HG03139 (cell line): Measurements from ENCODE around the gene KAT7.
A peak's percentile ranks its signal among the peaks of the same experiment; 100 is the strongest.
"Not testable (repeated sequence)": the region's sequence is repeated elsewhere in the genome, so short reads cannot be mapped to it uniquely, and the experiment has no call there.

Experiments used
- ATAC-seq: cut with Tn5 transposase; IDR thresholded peaks from one replicate; pipeline ENCODE4 v1.9.1; 2021; ENCODE audit not compliant: unreplicated experiment

KAT7 gene

DNA sequence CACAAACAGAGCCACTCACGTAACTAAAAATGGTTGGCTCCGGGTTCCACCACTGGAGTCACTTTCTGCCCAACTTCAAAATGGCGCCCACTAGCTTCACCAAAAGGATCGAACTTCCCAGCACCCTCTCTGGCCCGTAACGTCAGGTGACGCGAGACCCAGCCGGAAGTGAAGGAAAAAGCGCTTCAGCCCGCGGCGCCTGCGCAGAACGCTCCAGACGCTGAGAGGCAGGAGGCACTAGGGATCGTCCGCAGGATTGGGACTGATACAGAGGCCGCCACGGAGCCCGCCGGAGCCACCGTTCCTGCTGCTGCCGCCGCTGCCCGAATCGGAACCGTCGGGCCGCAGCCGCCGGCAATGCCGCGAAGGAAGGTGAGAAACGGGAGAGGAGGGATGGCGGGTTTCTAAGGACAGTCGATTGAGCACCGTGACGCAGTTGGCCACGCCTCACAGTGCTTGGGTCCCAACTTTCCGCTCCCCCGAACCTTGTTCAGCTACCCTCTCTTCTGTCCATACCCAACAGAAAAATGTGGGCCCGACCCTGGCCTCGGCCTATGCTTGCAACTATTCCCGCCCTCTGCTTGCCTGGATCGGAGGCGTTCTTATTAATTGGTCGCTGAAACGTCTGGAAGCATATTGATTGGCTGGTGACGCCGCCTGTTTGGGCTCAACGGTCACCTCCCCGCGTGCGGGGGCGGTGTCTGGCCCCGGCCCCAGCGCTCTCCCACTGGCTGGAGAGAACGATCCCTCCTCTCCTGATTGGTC, at the start of gene KAT7:
TSS of gene KAT7 (plus strand) at position 204 of the 765 bp plus-strand sequence. CDS start at position 358, 154 bp downstream.
- peak; percentile 91 for ATAC-seq

DNA sequence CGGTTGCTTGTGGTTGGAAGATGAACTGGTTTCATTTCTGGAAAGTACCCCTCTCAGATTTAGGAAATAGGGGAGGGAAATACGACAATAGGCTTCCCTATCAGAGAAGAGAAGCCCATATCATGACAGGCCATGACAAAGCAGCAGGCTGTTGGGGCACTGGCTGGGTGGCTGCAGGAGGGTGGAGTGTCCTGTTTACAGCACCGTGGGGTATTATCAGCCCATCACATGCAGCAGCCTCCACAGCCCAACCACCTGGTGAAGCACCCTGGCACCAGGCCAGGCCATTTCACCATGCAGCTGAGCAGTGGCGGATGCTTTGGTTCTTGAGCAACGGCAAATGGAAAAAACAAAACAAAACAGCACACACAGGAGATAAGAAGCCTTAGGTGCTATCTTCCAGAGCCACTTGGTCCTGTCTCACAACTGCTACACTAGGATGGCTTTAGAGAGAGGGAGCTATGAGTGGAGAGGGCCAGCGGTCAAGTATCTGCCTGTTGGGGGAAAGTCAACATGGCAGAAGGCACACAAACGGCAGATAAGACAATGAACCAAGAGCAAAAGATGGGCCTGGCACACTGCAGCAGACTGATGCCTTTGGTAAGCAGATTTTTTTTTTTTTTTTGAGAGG, 48.7 kb upstream of the KAT7 start:
- peak; percentile 54 for ATAC-seq

DNA sequence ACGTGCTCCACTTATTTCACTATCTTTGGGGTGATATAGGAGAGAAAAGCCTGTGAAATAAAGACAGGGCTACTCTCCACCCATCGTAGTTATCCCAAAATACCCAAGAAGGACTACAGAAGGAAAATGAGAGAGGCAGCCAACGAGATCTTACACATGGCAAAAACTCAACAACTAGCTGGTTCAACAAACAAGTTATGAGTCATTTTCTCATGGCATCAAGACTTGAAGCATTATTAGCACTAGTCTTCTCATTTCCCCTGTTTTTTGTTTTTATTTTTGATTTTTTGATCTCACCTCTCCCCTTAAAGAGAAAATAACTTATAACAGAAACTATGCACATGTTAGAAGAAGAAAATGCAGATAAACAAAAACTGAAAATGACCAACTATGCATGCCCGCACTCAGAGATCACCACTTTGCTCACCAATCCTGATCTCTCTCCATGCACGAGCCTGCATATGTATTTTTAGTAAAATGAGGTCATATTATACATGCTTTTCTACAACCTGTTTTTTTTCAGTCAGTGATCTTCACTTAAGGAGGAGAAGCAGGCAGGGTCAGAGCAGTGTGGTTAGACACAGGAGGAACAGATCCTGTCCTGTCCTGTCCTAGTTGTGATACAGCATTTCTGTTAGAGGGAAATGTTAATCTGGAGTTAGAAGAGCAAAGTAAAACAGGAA, 47.3 kb upstream of the KAT7 start:
- no peak for ATAC-seq

DNA sequence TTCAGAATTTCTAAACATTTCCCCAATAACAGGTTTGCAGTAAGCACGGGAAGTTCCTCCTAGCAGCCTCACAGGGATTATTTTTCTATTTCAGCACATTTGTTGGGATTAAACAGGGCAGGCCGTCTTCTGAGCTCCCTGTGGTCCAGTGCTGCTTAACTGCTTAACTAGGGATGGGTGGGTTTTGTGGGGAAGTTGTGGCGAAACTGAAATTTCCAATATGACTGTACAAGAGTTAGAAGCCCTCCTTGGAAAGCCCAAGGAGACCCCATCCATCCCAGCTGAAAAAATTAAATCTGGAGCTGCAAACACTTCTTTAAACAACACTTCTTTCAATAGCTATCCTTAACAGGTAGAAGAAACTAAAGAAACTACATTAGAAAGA, 46.8 kb upstream of the KAT7 start:
- no peak for ATAC-seq

DNA sequence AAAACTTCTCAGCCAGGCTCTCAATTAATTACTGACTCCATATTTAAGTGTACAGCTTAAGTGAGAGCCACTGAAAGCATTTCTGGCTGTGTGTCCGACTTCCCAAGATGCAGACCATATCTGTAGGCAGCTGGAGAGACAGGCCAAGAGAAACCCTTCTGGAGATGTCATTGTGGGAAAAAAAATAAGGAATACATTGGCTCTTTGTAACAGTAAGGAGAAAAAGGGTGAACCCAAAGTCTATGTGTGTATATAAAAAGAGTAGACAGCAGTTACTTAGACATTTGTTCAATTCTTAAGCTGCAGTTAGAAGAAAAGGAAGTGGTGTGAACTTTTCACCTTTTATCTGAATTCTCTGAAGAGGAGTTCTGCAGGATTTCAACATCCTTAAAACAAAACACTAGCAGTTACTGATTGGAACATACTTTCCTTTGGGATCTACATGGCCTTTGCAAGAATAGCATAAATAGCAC, 46.3 kb upstream of the KAT7 start:
- no peak for ATAC-seq

DNA sequence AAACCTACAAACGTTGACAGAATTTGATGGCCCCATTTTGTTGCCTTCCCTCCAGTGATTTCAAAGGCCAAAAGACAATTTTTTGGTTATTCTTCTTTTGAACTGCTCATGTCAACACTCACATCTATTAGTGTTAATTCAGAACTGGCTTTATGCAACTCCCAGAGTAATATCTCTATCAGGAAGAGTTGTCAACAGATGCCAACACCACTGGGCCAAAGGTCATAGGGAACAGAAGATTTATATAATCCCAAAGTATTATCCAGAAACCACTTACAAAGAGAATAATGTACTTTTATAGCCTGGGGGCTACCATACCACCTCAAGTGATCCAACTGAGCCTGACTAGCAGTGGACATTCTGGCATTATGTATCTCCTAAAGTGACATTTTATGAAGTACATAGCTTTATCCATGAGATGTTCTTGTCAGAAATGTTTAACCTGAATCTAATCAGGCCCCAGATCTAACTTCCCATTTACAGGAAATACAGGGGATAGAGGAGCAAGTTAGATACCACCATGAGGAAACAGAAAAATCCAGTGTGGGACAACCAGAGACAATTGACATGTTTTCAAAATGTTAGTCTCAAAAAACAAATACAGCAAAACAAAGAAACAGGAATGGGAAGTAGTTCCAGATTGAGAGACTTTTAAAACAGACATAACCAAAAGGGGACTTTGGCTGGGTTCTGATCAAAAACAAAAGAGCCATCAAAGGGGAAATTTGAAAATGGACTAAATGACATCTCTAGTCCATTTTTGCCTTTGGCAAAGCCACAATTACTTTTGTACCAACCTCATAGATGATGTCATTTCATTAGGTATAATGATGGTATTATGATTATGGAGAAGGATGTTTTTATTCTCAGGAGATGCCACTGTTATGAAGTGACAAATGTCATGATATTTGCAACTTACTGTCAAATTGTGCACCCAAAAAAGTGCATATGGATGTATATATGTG, 43.0 kb upstream of the KAT7 start:
- ATAC-seq, result no peak

DNA sequence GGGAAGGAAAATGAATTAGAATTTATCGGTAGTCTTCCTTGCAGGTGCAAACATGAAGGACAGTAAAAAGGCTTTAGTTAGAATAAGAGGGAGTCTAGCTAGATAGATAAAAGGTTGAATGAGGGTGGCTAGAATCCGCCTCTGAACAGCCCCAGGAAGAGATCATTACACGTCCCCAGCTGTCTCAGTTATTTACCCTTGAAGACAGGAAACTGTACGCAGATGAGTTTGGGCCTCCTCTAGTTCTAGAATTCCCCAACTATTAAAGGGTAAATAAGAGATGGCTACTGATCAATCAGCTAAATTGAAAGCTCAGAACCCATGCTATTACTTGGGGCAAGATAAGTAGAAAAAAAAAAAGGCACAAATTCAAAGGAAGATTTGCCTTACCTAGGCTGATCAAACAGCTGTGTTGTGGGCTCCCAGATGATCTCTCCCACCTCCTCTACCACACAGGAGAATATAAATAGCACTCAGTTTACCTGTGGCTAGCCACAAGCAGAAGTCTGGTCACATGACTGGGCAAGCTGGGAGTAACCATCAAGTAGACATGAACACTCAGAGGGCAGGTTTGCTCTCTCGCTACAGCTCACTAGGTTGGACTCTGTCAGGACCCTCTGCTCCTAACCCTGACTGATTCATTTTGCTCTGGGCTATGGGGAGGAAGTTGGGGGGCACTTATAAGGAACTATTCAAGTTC, 41.5 kb upstream of the KAT7 start:
- peak; percentile 41 for ATAC-seq

DNA sequence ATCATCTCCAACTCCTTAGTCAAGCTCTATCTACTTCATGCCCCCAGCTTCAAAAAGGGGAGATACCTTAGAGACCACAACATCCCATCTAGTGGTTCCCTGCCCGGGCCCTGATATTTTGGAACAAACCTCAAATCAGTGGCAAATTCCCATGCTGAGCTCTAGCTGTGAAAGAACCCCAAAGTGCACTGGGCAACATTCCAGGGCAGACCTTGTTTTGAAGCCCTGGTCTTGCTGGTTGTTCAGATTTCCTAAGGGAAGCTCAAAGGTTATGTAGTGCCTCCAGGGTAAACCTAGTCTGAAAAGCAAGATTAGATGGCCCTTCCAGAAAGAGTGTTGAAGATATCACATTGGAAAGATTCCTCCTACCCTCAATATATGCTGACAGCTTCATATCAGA, 40.8 kb upstream of the KAT7 start:
- no peak for ATAC-seq

DNA sequence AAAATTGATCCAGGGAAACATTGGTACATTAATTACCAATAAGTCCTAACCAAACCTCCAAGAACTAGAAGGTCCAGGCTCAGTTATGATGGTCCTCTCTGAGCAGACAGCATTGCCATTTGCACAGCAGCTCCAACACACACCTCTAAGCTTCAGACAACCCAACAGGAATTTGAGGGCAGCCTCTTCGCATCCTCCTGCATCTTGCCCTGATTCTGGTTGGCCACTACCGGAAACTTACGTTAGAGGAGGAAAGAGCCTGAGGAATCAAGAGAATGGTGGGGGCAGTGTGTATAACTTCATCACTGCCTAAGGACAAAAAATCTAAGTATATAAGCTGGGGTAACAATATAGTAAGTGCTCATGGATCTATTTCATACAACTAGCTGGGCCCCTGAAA, 40.3 kb upstream of the KAT7 start:
- no peak for ATAC-seq

DNA sequence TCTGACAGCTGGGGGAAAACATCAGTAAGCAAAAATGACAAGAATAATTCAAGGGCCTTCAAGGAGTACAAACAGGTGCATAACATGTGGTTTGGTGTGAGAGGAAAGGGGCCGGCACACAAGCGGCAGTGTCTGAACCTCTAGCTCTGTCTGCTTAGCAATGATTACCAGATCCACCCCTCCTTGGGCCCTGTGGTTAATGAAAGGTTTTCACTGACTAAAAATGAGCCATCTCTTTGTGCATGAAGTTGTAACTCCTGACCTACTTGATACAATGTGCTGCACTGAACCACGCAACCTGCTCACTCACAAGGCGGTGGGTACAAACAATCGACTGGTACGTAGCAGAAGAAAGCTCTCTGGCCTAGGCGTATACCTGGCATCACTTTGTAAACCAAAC, 39.7 kb upstream of the KAT7 start:
- ATAC-seq, result peak; percentile 78

DNA sequence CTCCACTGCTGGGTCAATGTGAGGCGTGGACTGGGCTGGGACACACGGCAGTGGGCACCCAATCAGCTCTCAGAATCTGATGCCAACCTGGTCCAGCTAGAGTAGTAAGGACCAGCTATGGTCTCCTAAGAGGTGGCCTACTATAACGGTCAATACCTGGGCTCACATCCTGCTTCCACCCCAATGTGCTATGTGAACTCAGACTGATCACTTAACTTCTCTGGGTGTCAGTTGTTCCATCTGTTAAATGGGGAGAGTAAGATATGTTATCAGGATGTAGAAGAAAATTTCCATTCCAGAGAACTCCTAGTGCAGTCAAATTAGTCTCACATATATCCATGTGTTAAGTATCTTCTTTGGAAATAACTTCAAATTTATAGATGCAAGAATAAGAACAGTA, 38.8 kb upstream of the KAT7 start:
- ATAC-seq, result no peak

DNA sequence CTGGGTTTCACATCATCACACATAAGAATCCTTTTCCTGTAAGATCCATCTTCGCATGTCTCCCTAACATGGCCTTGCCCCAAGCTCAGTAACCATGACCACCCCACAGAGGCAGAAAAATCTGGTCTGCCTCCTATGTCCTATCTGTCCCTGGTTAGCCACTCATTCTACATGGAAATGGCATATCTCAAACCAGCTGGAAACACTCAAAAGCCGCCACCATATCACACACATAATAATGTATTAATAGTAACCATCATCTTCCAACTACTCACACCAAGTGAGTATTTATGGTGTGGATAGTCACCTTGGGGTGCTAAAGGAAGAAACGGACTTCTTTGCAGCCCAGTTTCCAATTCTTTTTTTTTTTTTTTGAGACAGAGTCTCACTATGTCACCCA, 36.0 kb upstream of the KAT7 start:
- no peak for ATAC-seq

DNA sequence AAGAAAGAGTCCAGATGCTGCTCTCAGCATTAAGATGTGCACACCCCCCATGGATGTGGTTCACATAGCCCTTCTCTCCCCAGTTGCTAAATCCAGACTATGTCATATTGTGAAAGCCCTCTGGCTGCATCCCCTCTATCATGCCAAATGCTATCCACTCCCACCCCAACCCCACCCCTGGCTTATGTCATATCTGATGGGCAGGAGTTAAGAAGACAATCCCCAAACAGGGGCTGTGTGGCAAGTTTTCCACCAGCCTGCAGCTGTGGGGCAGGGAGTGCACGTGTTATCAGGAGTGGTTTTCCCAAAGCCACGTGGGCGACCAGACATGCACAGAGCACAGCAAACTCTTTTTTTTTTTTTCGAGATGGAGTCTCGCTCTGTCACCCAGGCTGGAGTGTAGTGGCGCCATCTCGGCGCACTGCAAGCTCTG, 34.5 kb upstream of the KAT7 start:
- no peak for ATAC-seq

DNA sequence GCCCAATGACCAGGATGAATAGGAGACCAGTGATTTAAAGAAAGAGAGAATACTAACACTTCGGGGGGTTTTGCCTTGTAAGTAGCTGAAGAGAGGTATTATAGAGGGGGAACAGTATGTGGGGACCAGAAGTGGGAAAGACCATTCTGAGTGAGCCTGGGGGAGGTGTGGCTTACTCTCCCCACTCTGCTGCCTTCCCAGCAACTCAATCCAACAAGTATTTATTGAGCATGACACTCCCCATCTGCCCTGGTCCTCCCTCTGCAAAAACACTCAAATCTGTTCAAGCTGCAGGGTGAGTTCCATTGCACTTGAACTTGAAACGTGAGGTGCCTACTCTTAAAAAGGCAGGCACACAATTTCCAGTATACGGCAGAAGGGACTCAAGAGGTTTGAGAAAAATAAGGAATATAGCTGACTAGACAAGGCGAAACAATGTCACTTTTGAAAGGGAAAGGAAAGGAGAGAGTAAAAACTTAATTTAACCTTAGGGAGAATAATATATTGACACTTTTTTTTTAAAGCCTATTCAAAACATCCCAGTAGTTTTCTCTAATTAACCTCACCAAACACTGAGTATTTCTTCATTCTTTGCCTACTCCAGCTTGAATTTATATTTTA, 32.7 kb upstream of the KAT7 start:
- ATAC-seq, result no peak

DNA sequence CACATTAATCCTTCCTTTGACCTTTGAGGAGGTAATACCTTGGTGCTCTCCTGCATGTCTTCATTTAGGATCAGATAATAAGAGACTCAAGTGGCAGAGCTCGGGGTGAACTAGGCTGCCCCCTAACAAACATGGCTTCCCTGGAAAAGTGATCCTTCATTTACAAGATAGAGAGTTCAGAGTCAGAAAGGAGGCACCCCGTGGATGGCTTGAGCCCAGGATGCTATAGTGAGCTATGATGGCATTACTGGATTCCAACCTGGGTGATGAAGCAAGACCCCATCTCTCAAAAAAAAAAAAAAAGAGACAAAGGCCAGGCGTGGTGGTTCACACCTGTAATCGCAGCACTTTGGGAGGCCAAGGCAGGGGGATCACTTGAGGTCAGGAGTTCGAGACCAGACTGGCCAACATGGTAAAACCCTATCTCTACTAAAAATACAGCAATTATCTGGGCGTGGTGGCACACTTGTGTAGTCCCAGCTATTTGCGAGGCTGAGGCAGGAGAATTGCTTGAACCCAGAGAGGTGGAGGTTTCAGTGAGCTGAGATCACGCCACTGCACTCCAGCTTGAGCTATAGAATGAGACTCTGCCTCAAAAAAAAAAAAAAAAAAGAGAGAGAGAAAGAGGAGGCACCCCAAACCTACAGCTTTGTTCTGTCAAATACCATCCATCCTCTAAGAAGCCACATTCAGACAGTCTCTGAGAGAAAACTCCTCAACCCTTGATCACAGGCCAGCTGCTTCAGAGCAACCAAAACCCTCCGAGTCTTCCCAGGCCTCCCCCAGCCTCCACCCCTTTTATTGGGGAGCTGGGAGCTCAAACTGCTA, 31.9 kb upstream of the KAT7 start:
- no peak for ATAC-seq

DNA sequence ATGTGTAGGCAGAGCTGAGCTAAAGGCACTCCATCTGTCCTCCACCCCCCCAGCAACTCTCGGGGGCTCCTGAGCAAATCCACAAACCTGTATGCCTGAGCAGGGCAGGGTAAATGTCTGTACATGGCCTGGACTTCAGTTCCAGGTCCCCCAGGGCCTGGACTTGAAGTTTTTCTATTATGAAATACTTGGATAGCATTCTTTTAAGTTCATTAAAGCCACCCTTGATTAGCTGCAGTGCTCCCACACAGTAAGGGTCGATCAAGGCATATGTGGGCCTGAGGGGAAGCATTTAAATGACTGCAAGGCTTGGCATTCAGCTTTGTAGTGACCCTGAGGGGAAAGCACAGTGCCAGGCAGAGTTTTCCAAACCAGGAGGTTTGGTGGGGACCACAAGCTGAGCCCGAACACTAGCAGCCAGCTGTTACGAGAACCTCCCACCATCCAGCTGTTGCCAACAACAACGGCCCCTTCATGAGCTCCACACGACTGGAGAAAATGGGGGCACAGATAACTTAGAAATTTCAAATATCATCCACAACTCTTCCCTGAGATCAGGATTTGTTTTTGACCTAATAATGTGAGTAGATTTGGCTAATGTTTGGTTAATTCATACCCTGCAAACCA, 31.2 kb upstream of the KAT7 start:
- no peak for ATAC-seq

DNA sequence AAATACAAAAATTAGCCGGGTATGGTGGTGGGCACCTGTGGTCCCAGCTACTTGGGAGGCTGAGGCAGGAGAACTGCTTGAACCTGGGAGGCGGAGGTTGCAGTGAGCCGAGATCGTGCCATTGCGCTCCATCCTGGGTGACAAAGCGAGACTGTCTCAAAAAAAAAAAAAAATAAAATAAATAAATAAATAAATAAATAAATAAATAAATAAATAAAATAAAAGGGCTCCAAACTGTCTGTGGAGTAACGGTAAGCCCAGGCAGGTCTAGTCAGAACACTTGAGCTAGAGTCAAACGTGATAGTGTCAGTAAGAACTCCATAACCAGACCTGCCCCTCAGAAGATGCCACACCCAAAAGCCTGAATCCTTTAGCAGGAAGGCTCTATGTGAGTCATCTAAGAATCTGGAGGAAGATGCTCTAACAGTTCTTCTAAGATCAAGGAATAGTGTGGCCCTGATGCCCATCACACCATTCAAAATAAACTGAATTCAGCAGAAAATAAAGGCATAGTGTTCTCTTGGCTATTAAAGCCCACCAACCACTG, 29.9 kb upstream of the KAT7 start:
- not testable (repeated sequence) for ATAC-seq

DNA sequence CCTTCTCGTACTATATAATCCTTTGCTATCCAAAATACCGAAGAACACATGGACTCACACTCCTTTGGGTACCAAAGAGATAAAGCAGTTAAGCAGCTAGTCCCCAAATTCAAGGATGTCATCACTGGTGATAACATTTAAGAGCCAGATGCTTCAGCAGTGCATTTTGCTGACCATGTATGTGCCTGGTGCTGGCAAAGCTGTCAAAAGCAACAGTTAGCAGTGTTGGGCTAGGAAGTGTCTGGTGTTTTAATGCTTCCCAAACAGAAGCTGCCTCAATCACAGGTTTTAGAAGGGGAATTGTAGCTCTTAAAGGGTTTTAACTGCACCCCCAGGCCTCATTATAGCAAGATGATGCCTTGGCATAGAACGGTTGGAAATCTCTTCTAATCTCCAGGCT, 29.3 kb upstream of the KAT7 start:
- no peak for ATAC-seq
